AG04449 (cell line): ENCODE measurements around the gene GASK1B.
A peak's percentile ranks its signal among the peaks of the same experiment; 100 is the strongest.

Experiments used
- CTCF ChIA-PET: fragments of 350-600 bp; formaldehyde crosslinking; extraction: SDS; loops from one replicate; lab custom pipeline; 2021; ENCODE audit warnings: antibody characterized with exemption; lab: Yijun Ruan, JAX
- POLR2A ChIA-PET: fragments of 400-600, 350-600 bp; formaldehyde crosslinking; extraction: SDS; loops from one replicate; lab custom pipeline; 2020; ENCODE audit warnings: antibody characterized with exemption, inconsistent platforms; lab: Yijun Ruan, JAX
- DNase-seq: peaks from one replicate; pipeline ENCODE4 v3.0.0-alpha.2; 2010; ENCODE audit warnings: low read depth, low spot score
- H3K4me3 ChIP-seq: 2 replicates; pipeline ENCODE4 v1.5.1; 2011; ENCODE audit warnings: low read depth, mild to moderate bottlenecking, control low read depth, low read length
- TF ChIP-seq, protein P1 (sequence below): IDR thresholded peaks from one replicate; pipeline ENCODE4 v1.5.1; 2011; ENCODE audit warnings: mild to moderate bottlenecking, moderate library complexity, low read length, control low read depth, inconsistent platforms; ENCODE audit not compliant: insufficient read depth; ENCODE audit errors: missing control alignments

The GASK1B gene

DNA sequence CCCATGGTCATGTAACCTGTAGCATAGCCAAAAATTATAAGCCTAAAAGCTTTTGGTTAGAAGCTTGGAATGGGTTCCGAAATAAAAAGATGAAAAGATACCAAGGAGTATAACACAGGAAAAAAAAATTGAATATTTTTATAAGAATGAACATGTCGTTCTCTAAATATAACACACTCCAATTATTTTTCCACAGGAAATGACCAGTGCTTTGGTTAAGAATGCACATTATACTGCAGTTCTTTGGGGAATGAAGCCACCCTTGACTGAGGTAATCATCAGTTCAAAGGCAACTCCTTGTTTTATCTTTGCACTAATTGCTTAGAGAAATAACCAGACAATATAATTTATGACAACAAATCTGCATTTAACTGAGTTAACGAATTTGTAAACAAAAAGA lies 6.6 kb upstream of the GASK1B start:
- DNase-seq = no peak
- TF ChIP-seq, protein P1, sequence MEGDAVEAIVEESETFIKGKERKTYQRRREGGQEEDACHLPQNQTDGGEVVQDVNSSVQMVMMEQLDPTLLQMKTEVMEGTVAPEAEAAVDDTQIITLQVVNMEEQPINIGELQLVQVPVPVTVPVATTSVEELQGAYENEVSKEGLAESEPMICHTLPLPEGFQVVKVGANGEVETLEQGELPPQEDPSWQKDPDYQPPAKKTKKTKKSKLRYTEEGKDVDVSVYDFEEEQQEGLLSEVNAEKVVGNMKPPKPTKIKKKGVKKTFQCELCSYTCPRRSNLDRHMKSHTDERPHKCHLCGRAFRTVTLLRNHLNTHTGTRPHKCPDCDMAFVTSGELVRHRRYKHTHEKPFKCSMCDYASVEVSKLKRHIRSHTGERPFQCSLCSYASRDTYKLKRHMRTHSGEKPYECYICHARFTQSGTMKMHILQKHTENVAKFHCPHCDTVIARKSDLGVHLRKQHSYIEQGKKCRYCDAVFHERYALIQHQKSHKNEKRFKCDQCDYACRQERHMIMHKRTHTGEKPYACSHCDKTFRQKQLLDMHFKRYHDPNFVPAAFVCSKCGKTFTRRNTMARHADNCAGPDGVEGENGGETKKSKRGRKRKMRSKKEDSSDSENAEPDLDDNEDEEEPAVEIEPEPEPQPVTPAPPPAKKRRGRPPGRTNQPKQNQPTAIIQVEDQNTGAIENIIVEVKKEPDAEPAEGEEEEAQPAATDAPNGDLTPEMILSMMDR = no peak
- ChIA-PET CTCF (interaction anchor here (13.9 kb wide), 1 partner anchor 14 kb away, joined by 82 read pairs; no protein-coding TSS in a partner anchor), POLR2A (no interaction called here)
- no peak overlapping the region for H3K4me3 ChIP-seq

DNA sequence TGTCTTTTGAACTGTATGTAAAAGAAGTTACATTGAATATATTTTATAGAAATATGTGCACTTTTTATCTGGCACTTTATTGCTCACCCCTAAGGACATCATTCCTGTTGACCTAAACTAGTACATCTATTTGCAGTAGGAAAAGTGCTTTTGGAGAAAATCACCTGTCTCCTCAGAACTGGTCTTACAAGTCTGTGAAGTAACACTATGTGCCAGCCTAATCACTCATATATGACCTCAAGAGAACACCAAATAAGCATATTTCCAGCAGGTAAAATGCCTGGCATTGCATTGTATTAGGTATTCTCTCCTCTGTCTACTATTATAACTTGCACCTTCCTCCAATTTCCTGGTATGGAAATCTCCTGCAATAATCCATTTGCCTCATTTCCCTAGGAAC lies 4.0 kb upstream of the GASK1B start:
- TF ChIP-seq, protein P1 = no peak
- no peak overlapping the region for H3K4me3 ChIP-seq
- ChIA-PET CTCF (interaction anchor here (13.9 kb wide), 1 partner anchor 16 kb away, joined by 82 read pairs; no protein-coding TSS in a partner anchor), POLR2A (no interaction called here)
- DNase-seq = no peak

DNA sequence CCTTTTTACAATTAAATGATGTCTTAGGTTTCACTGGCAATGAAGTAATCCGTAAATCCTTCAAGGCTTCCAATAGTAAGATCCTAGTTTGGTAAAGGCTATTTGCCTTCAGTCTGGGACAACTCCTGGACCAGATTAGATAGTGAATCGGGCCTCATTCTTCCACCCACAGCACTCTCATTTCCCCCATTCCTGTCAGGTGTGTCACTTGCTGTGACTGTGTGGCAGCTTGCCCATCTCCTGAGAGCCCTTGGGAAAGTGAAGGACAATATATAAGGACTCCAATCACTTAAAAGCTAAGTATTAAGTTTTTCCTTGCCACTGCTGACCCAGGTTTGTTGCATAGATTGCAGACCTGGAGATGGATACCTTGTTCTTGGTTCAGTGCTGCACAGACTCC lies 3.3 kb upstream of the GASK1B start:
- ChIA-PET POLR2A (no interaction called here), CTCF (interaction anchor here (0.8 to 13.9 kb wide), 3 partner anchors 17 to 199 kb away, joined by 3 to 82 read pairs (median 5); no protein-coding TSS in a partner anchor)
- no peak for DNase-seq
- no peak overlapping the region for H3K4me3 ChIP-seq
- TF ChIP-seq, protein P1 = no peak

DNA sequence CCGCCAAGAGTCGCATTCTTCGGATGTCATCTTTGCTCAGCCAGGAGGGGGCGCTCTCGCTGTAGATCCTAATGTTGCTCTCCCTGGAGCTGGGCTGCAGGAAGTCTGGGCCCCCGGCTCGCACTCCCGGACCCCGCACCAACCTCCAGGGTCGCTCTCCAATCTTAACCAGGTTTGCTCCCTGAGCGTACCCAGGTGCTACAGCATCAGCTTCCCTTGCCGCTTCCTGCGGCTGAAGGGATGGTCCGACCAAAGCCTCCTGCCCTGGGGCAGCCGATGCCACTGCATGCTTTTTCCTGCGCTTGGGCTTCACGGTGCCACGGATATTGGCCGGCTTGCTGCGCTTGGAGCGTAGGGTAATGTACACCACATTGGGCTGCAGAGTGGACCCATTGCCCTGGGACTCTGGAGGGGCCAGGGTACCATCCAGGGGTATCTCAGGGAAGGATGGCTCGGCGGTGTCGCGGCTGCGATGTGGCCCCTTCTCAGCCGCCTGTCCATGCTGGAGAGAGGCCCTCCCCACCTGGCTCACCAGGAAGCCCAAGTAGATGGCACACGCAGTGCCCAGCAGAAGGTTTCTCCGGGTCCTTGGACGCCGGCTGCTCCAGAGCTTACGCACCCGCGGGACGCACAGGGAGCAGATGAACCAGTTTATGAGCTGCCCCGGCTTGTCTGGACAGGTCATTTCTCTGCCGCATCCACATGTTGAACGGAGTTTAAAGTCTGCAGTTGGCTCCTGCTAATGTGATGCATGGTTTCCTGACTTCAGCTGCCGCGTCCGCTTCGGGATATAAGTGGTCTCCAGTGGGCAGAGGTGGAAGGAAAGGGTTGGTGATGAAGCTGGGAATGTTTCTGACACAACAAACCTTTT lies 1.9 kb downstream of the GASK1B start:
- no peak overlapping the region; the same call in 1 of the 2 replicates for H3K4me3 ChIP-seq
- ChIA-PET POLR2A (no interaction called here), CTCF (interaction anchor here (0.6 to 3.6 kb wide), 15 partner anchors 10 to 192 kb away, joined by 3 to 45 read pairs (median 8); no protein-coding TSS in a partner anchor)
- TF ChIP-seq, protein P1 = peak; percentile 25
- DNase-seq = no peak

DNA sequence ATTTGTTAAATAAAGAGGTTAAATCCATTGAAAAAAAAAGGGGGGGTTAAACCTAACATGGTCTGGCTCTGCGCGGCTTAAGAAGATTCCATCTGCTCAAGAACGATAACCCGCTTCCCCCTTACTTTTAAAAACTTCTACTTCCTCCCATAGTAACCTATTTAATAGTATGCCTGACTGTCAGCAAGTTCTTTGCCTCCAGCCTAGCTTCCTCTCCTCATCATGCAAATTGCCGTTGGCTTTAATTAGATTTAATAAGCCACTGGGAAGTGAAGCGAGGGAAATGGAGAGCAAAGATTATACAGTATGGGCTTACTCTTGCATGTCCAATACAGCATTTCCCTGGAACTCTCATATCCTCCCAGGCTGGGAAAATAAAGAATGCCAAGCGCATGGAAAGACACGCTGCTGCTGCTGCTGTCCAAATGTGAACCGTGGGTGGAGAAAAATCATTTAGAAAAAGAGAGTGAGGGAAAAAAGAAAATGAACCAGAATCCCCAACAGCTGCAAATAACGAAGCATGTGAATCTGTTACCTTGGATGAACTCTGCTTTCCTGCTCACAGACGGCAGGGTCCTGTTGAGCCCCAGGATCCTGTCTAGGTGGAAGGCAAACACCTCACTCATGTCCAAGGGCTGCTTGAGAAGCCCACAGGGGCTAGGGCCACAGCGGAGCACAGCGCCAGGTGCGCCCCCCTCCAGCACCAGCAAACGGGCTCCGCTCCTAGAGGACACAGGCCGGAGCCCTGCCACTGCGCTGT lies 2.7 kb downstream of the GASK1B start:
- CTCF ChIA-PET = interaction anchor here (0.6 to 3.6 kb wide), 11 partner anchors 10 to 191 kb away, joined by 3 to 45 read pairs (median 6); no protein-coding TSS in a partner anchor
- peak overlapping the region; percentile 21; the same call in 1 of the 2 replicates for H3K4me3 ChIP-seq
- POLR2A ChIA-PET = no interaction called here
- no peak for DNase-seq
- TF ChIP-seq, protein P1 = no peak

DNA sequence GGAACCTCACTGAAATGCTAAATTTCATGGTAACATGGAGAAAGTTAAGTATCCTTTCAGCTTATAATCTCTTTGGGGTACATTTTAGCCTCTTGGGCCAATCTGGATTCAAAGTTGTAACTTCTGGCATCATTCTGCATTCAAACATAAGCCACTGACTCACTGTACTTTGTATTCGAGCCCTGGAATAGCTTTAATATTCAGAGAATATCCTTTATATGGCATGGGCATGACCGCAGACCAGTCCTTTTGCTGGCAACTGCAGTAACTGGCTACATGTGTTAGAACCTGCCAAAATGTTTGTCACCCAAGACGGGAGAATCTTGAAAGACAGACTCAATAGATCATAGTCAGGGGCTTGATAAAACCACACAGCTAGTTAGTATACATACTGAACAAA lies 3.3 kb downstream of the GASK1B start:
- CTCF ChIA-PET = interaction anchor here (0.8 to 3.6 kb wide), 8 partner anchors 9 to 190 kb away, joined by 3 to 16 read pairs (median 6); no protein-coding TSS in a partner anchor
- TF ChIP-seq, protein P1 = no peak
- DNase-seq = no peak
- POLR2A ChIA-PET = no interaction called here
- H3K4me3 ChIP-seq = no peak overlapping the region
